HG03571 (cell line): ENCODE data around the gene MAP4K5.

Experiments
- ATAC-seq: cut with Tn5 transposase; IDR thresholded peaks from one replicate; pipeline ENCODE4 v1.9.1; 2021; ENCODE audit not compliant: unreplicated experiment

The MAP4K5 gene

GRCh38 chr14:50403419-50403818 lies 128.9 kb downstream of the MAP4K5 start:
- no peak for ATAC-seq

- ATAC-seq, result no peak
These were observed 129.4 kb downstream of the MAP4K5 start for GRCh38 chr14:50402965-50403364.

GRCh38 chr14:50400461-50400860 lies 131.9 kb downstream of the MAP4K5 start:
- no peak for ATAC-seq

DNA sequence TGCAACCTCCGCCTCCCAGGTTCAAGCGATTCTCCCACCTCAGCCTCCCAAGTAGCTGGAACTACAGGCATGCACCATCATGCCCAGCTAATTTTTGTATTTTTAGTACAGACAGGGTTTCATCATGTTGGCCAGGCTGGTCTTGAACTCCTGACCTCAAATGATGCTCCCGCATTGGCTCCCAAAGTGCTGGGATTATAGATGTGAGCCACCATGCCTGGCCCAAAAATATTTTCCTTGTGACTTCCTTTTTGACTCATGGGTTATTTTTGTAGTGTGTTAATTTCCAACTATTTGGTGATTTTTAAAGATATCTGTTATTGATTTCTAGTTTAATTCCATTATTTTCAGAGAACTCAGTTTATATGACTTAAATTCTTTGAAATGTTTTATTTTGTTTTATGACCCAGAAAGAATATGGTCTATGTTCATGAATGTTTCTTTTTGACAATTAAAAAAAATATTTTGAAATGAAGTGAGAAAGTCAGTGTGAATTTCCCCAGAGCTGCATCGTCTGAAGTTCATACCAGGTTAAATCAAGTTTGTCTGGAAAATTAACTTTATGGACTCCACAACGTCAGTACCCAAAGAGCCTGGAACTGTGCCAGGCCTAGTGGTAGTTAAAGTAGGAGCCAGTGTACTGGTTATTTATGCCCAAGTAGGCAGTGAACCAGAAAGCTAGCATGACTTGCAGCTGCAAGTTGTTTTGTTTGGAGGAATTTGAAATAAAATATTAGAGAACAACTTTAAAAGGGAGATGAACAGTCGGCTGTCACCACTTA lies 132.9 kb downstream of the MAP4K5 start:
- no peak for ATAC-seq

- ATAC-seq, result no peak
These were observed 134.2 kb downstream of the MAP4K5 start for GRCh38 chr14:50398189-50398580.

DNA sequence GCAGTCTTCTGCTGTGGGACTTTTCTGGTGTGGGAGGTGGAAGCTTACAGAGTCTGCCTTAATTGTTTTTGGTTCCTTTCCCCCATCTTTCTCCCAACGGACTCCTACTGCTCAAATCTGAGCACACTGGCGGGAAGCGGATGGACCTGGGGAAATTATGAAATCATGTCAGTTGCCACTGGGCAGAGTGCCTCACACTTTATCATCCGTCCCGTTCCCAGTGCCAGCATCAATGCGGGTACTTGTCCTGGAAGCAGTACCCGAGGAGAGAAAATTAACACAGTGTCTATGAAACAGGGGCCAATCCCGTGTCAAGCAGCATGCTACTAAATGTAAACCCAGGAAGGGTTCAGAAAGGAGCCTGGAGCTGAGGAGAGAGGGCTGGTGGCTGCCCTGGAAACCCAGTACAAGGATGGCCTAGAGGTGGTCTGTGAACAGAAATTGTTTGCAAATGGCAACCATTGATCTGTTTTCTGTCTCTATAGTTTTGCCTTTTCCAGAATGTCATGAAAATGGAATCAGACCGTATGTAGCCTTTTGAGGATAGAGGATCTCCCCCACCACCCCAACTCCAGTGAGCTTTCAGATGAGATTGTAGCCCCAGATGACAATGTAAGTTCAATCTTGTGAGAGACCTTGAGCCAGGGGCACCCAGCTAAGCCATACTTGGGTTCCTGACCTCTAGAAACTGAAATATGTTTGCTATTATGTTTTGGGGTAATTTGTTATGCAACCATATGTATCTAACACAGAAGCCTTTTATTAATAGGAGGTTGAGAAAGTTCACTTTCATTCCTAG lies 134.8 kb downstream of the MAP4K5 start:
- ATAC-seq, result no peak

DNA sequence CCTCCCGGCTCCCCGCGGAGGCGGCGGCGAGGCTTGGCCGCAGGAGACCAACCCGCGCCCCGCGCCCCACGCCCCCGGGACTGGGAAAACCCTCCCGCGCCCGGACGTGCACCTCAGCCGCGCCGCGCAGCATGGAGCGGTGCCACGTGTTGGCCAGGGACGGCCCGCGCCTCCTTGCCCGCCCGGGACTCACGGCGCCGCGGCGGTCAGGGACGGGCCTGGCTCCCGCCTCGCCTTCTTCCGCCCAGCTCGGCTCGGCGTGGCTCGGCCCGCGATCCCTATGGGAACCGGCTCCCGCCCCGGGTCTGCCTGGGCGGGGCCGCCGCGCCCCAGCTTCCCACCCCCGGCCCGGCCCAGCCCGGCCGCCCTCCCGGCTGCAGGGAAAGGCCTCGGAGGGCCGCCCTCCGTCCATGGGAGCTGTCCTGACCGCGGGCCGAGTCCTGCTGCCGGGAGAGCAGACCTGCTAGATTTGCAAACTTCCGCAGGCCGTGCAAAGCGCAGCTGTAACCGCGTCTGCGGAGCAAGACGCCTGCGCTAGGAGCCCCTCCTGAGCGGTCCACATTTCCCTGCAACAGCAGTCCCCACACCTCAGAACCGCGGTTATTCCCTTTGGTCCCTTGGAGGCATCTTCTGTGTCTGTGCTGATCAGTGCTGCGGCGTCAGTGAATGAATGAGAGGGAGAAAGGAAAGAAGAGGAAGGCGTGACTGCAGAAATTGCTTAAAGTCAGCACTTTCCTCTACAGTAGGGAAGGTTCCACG lies 135.6 kb downstream of the MAP4K5 start, which contains the start of gene CDKL1:
TSS of gene CDKL1 (minus strand) at position 251 of the 759 bp plus-strand sequence. CDS start 1,013 bp downstream, outside the sequence.
- peak; percentile 52 for ATAC-seq

GRCh38 chr14:50395448-50395847 lies 136.9 kb downstream of the MAP4K5 start:
- ATAC-seq, result no peak

- ATAC-seq, result no peak
These were observed 137.7 kb downstream of the MAP4K5 start for GRCh38 chr14:50394713-50395112.

- ATAC-seq, result no peak
These were observed 142.5 kb downstream of the MAP4K5 start for GRCh38 chr14:50389668-50390441.

GRCh38 chr14:50388256-50388931 lies 144.0 kb downstream of the MAP4K5 start:
- no peak for ATAC-seq

DNA sequence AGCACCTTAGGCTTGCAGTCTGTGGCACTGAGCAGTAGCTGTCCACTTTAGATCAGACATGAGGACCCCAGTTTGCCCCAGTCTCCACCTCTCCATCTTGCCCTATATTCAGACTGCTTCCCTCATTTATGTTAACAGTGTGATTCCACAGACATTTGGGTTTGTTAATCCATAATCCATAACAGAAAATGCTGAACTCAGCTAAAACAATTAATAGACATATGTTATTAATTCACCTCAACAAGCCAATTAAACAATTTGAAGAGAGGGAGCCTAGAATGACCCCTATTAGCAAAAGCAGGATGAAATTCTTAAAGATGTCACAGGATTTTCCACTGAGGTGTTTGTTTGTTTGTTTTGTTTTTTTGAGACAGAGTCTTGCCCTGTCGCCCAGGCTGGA lies 144.8 kb downstream of the MAP4K5 start:
- no peak for ATAC-seq

- no peak for ATAC-seq
These were observed 148.6 kb downstream of the MAP4K5 start for GRCh38 chr14:50383618-50384225.

GRCh38 chr14:50381823-50382287 lies 150.5 kb downstream of the MAP4K5 start:
- ATAC-seq, result no peak

GRCh38 chr14:50381008-50381407 lies 151.4 kb downstream of the MAP4K5 start:
- ATAC-seq, result no peak

- ATAC-seq, result no peak
These were observed 151.9 kb downstream of the MAP4K5 start for GRCh38 chr14:50380455-50380854.

DNA sequence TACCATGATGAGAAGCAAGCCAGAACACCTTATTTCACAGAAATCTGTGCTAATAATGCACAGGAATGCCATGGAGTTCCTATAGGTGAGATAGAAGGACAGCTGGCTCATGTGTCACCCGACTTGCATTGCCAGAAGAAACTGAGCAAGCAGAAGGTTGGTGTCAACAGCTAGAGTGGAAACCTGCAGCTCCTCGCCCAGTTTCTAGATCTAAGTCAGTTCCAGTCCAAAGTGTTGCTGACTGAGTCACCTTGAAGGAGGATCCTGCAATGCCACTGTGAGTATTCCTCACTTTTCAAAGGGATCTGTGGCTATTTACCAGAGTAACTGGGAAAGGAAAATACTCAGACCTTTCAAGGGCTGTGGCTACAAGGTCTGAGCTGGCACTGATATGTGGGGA lies 152.8 kb downstream of the MAP4K5 start:
- ATAC-seq, result no peak

DNA sequence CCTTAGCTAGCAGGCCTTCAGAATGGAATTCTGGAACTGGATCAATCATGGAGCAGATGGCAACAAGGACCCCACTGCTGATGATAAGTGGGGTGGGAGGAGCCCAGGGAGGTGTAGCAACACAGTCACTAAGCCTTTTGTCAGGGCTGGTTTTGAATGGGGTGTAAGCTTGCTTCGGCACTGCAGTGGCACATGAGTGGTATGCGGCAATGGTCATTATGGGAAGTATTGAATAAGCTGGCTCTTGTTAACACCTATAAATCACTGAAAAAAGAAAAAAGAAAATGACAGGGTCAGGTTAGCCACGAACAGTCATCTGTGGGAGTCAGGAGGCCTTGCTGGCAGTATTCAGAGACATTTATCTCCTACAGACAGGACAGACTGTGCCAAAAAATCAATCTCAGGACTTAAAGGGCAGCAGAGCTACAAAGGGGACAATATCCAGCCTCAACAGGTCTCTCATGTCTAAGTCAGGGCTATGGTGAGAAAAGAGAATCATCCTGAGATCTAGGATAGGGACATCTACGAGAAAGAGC lies 154.8 kb downstream of the MAP4K5 start:
- ATAC-seq, result no peak

- no peak for ATAC-seq
These were observed 156.6 kb downstream of the MAP4K5 start for GRCh38 chr14:50375760-50376159.
